ENCODE measurements around the gene CUX1. TPM values are rescaled to one million over a fixed set of nuclear protein-coding genes. Genes with fewer than 3 reads are reported as not detected.
"Not testable (repeated sequence)": the region's sequence is repeated elsewhere in the genome, so short reads cannot be mapped to it uniquely, and the experiment has no call there.

The CUX1 gene
- total and polyA plus RNA-seq, 2 donors (not counting 1 experiment from before 2014, with no cell fraction given) = 22.7 to 38.1 TPM

- Histone ChIP-seq H3K4me2 (ENCODE audit: extremely low read depth, insufficient read depth, low read length) (no peak overlapping the region), H3K79me2 (ENCODE audit: control insufficient read depth, insufficient read depth, low read length) (no peaks in the 10 kb centered on the region), H3K4me3 (replicated peaks in 1 of 4; ENCODE audit: control extremely low read depth in 1 of 4, insufficient read depth in 1 of 4, low read depth in 3 of 4, low read length in 4 of 4) (no peak overlapping the region), H3K9me3 (ENCODE audit: control insufficient read depth, insufficient read depth, low read depth, low read length) (no peaks in the 10 kb centered on the region), H3K4me1 (ENCODE audit: control insufficient read depth, extremely low read depth, insufficient read depth, low read length) (no peaks in the 10 kb centered on the region), H3K36me3 (ENCODE audit: control insufficient read depth, insufficient read depth, low read length) (no peaks in the 10 kb centered on the region), H4K20me1 (ENCODE audit: control insufficient read depth, extremely low read depth, insufficient read depth, low read length) (no peaks in the 10 kb centered on the region), H2AFZ (ENCODE audit: low read length) (no peak overlapping the region), H3K27ac (ENCODE audit: insufficient read depth, low read length) (no peak overlapping the region), H3K9ac (ENCODE audit: insufficient read depth, low read length) (no peak overlapping the region), H3K27me3 (ENCODE audit: control insufficient read depth, insufficient read depth, low read length) (no peaks in the 10 kb centered on the region)
- no peak for TF ChIP-seq EZH2 (IDR thresholded peaks at IDR 0.05; ENCODE audit: low read length, missing control alignments)
- TF ChIP-seq, protein P1, sequence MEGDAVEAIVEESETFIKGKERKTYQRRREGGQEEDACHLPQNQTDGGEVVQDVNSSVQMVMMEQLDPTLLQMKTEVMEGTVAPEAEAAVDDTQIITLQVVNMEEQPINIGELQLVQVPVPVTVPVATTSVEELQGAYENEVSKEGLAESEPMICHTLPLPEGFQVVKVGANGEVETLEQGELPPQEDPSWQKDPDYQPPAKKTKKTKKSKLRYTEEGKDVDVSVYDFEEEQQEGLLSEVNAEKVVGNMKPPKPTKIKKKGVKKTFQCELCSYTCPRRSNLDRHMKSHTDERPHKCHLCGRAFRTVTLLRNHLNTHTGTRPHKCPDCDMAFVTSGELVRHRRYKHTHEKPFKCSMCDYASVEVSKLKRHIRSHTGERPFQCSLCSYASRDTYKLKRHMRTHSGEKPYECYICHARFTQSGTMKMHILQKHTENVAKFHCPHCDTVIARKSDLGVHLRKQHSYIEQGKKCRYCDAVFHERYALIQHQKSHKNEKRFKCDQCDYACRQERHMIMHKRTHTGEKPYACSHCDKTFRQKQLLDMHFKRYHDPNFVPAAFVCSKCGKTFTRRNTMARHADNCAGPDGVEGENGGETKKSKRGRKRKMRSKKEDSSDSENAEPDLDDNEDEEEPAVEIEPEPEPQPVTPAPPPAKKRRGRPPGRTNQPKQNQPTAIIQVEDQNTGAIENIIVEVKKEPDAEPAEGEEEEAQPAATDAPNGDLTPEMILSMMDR (conservative IDR thresholded peaks at IDR 0.05 in 1 of 2, IDR thresholded peaks at IDR 0.05 in 1 of 2; ENCODE audit: low read depth in 1 of 2, low read length in 2 of 2) = no peak
- DNase-seq (ENCODE audit: low read depth in 2 of 2) = no peak
These were observed 508.9 kb downstream of the CUX1 start for GRCh38 chr7:102326157-102326889.

GRCh38 chr7:102327183-102327582, 509.8 kb downstream of the CUX1 start:
- H3K79me2 ChIP-seq (ENCODE audit: control insufficient read depth, insufficient read depth, low read length); H2AFZ ChIP-seq (ENCODE audit: low read length); H3K4me1 ChIP-seq (ENCODE audit: control insufficient read depth, extremely low read depth, insufficient read depth, low read length); H4K20me1 ChIP-seq (ENCODE audit: control insufficient read depth, extremely low read depth, insufficient read depth, low read length); H3K9ac ChIP-seq (ENCODE audit: insufficient read depth, low read length); DNase-seq (ENCODE audit: low read depth in 2 of 2); H3K36me3 ChIP-seq (ENCODE audit: control insufficient read depth, insufficient read depth, low read length); H3K4me3 ChIP-seq (replicated peaks in 1 of 4; ENCODE audit: control extremely low read depth in 1 of 4, insufficient read depth in 1 of 4, low read depth in 3 of 4, low read length in 4 of 4); H3K9me3 ChIP-seq (ENCODE audit: control insufficient read depth, insufficient read depth, low read depth, low read length); H3K27ac ChIP-seq (ENCODE audit: insufficient read depth, low read length); H3K4me2 ChIP-seq (ENCODE audit: extremely low read depth, insufficient read depth, low read length); H3K27me3 ChIP-seq (ENCODE audit: control insufficient read depth, insufficient read depth, low read length): not testable (repeated sequence)

GRCh38 chr7:102328863-102329262, 511.4 kb downstream of the CUX1 start:
- not testable (repeated sequence) for H3K4me3 ChIP-seq (replicated peaks in 1 of 4; ENCODE audit: control extremely low read depth in 1 of 4, insufficient read depth in 1 of 4, low read depth in 3 of 4, low read length in 4 of 4); H3K27me3 ChIP-seq (ENCODE audit: control insufficient read depth, insufficient read depth, low read length); H2AFZ ChIP-seq (ENCODE audit: low read length); H3K9ac ChIP-seq (ENCODE audit: insufficient read depth, low read length); H3K4me2 ChIP-seq (ENCODE audit: extremely low read depth, insufficient read depth, low read length); DNase-seq (ENCODE audit: low read depth in 2 of 2); H3K4me1 ChIP-seq (ENCODE audit: control insufficient read depth, extremely low read depth, insufficient read depth, low read length); H3K9me3 ChIP-seq (ENCODE audit: control insufficient read depth, insufficient read depth, low read depth, low read length); H3K36me3 ChIP-seq (ENCODE audit: control insufficient read depth, insufficient read depth, low read length); H3K79me2 ChIP-seq (ENCODE audit: control insufficient read depth, insufficient read depth, low read length); H4K20me1 ChIP-seq (ENCODE audit: control insufficient read depth, extremely low read depth, insufficient read depth, low read length); H3K27ac ChIP-seq (ENCODE audit: insufficient read depth, low read length)

DNA sequence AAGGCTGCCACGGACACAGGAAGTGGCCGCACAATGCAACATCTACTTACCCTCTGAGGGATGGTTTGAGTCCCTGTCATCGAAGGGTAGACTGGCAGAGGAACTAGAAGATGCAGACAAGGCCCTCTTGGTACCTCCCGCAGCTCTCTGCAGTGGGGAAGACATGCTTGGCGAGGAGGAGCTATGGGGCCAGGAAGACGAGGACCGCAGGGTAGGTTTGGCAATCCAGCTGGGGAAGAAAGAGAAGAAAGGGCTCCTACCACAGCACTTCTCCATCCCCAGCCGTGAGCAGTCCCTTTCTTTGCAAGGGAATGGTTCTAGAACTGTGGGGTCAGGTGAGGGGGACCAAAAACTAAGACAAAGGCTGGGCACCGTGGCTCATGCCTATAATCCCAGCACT, 511.9 kb downstream of the CUX1 start:
- H3K36me3 ChIP-seq (ENCODE audit: control insufficient read depth, insufficient read depth, low read length); H3K4me3 ChIP-seq (replicated peaks in 1 of 4; ENCODE audit: control extremely low read depth in 1 of 4, insufficient read depth in 1 of 4, low read depth in 3 of 4, low read length in 4 of 4); H3K9me3 ChIP-seq (ENCODE audit: control insufficient read depth, insufficient read depth, low read depth, low read length); H3K27me3 ChIP-seq (ENCODE audit: control insufficient read depth, insufficient read depth, low read length); H3K27ac ChIP-seq (ENCODE audit: insufficient read depth, low read length); H3K9ac ChIP-seq (ENCODE audit: insufficient read depth, low read length); H3K4me1 ChIP-seq (ENCODE audit: control insufficient read depth, extremely low read depth, insufficient read depth, low read length); H3K4me2 ChIP-seq (ENCODE audit: extremely low read depth, insufficient read depth, low read length); DNase-seq (ENCODE audit: low read depth in 2 of 2); H3K79me2 ChIP-seq (ENCODE audit: control insufficient read depth, insufficient read depth, low read length); H4K20me1 ChIP-seq (ENCODE audit: control insufficient read depth, extremely low read depth, insufficient read depth, low read length); H2AFZ ChIP-seq (ENCODE audit: low read length): not testable (repeated sequence)

GRCh38 chr7:102330666-102331460, 513.4 kb downstream of the CUX1 start:
- not testable (repeated sequence) for H3K36me3 ChIP-seq (ENCODE audit: control insufficient read depth, insufficient read depth, low read length); H3K27ac ChIP-seq (ENCODE audit: insufficient read depth, low read length); DNase-seq (ENCODE audit: low read depth in 2 of 2); H3K9me3 ChIP-seq (ENCODE audit: control insufficient read depth, insufficient read depth, low read depth, low read length); H2AFZ ChIP-seq (ENCODE audit: low read length); H3K9ac ChIP-seq (ENCODE audit: insufficient read depth, low read length); H3K4me2 ChIP-seq (ENCODE audit: extremely low read depth, insufficient read depth, low read length); H3K79me2 ChIP-seq (ENCODE audit: control insufficient read depth, insufficient read depth, low read length); H3K4me3 ChIP-seq (replicated peaks in 1 of 4; ENCODE audit: control extremely low read depth in 1 of 4, insufficient read depth in 1 of 4, low read depth in 3 of 4, low read length in 4 of 4); H3K27me3 ChIP-seq (ENCODE audit: control insufficient read depth, insufficient read depth, low read length); H3K4me1 ChIP-seq (ENCODE audit: control insufficient read depth, extremely low read depth, insufficient read depth, low read length); H4K20me1 ChIP-seq (ENCODE audit: control insufficient read depth, extremely low read depth, insufficient read depth, low read length)

All from fibroblast of lung (primary cell).